ENCODE measurements around the gene PCDHGB7.
A peak's percentile ranks its signal among the peaks of the same experiment; 100 is the strongest.
"Not testable (repeated sequence)": the region's sequence is repeated elsewhere in the genome, so short reads cannot be mapped to it uniquely, and the experiment has no call there.

The PCDHGB7 gene

GRCh38 chr5:141411575-141411974 is 5.9 kb upstream of the PCDHGB7 start:
- TF ChIP-seq CTCF (IDR thresholded peaks at IDR 0.05; ENCODE audit: control insufficient read depth, insufficient read depth, low read depth, low read length, missing control alignments), result no peak
- DNase-seq (ENCODE audit: low read depth), result no peak

GRCh38 chr5:141412854-141413539 is 4.5 kb upstream of the PCDHGB7 start, which contains the start of gene PCDHGA10:
TSS of gene PCDHGA10 (plus strand) at chr5:141412987. CDS start at chr5:141413176, 189 bp downstream.
- peak; percentile 70 for TF ChIP-seq CTCF (IDR thresholded peaks at IDR 0.05; ENCODE audit: control insufficient read depth, insufficient read depth, low read depth, low read length, missing control alignments)
- no peak for DNase-seq (ENCODE audit: low read depth)
- peak within 1 kb of the TSS; percentile 25 for H3K4me3 ChIP-seq (ENCODE audit: control insufficient read depth, low read depth, low read length)

More at GRCh38 chr5:141411575-141411974, 5.9 kb upstream of the PCDHGB7 start:
- H3K4me3 ChIP-seq (ENCODE audit: control insufficient read depth, low read depth, low read length), result no peak overlapping the region

GRCh38 chr5:141413540-141414069 is 3.9 kb upstream of the PCDHGB7 start:
- peak overlapping the region; percentile 25 for H3K4me3 ChIP-seq (ENCODE audit: control insufficient read depth, low read depth, low read length)
- DNase-seq (ENCODE audit: low read depth), result no peak
- TF ChIP-seq CTCF (IDR thresholded peaks at IDR 0.05; ENCODE audit: control insufficient read depth, insufficient read depth, low read depth, low read length, missing control alignments), result no peak

GRCh38 chr5:141414548-141415274 is 2.8 kb upstream of the PCDHGB7 start:
- H3K4me3 ChIP-seq (ENCODE audit: control insufficient read depth, low read depth, low read length); DNase-seq (ENCODE audit: low read depth): not testable (repeated sequence)

- not testable (repeated sequence) for H3K4me3 ChIP-seq (ENCODE audit: control insufficient read depth, low read depth, low read length); DNase-seq (ENCODE audit: low read depth)
Observed at GRCh38 chr5:141415275-141415618, 2.2 kb upstream of the PCDHGB7 start.

GRCh38 chr5:141419074-141419880 is 1.8 kb downstream of the PCDHGB7 start:
- no peak overlapping the region for H3K4me3 ChIP-seq (ENCODE audit: control insufficient read depth, low read depth, low read length)
- DNase-seq (ENCODE audit: low read depth), result no peak
- no peak for TF ChIP-seq CTCF (IDR thresholded peaks at IDR 0.05; ENCODE audit: control insufficient read depth, insufficient read depth, low read depth, low read length, missing control alignments)

GRCh38 chr5:141420855-141421488 is 3.5 kb downstream of the PCDHGB7 start, which contains the start of gene PCDHGA11:
TSS of gene PCDHGA11 (plus strand) at chr5:141421051. CDS start at chr5:141421228, 177 bp downstream.
- peak; percentile 52 for TF ChIP-seq CTCF (IDR thresholded peaks at IDR 0.05; ENCODE audit: control insufficient read depth, insufficient read depth, low read depth, low read length, missing control alignments)
- DNase-seq (ENCODE audit: low read depth), result no peak
- H3K4me3 ChIP-seq (ENCODE audit: control insufficient read depth, low read depth, low read length), result peak within 1 kb of the TSS; percentile 20

Data from AG09309 (cell line).